ENCODE measurements around the gene WDR48. TPM values are rescaled to one million over a fixed set of nuclear protein-coding genes. Genes with fewer than 3 reads are reported as not detected.
"Not testable (repeated sequence)": the region's sequence is repeated elsewhere in the genome, so short reads cannot be mapped to it uniquely, and the experiment has no call there.

Gene WDR48
- 52.3 and 57.3 TPM in 2 replicates for total RNA-seq

DNA sequence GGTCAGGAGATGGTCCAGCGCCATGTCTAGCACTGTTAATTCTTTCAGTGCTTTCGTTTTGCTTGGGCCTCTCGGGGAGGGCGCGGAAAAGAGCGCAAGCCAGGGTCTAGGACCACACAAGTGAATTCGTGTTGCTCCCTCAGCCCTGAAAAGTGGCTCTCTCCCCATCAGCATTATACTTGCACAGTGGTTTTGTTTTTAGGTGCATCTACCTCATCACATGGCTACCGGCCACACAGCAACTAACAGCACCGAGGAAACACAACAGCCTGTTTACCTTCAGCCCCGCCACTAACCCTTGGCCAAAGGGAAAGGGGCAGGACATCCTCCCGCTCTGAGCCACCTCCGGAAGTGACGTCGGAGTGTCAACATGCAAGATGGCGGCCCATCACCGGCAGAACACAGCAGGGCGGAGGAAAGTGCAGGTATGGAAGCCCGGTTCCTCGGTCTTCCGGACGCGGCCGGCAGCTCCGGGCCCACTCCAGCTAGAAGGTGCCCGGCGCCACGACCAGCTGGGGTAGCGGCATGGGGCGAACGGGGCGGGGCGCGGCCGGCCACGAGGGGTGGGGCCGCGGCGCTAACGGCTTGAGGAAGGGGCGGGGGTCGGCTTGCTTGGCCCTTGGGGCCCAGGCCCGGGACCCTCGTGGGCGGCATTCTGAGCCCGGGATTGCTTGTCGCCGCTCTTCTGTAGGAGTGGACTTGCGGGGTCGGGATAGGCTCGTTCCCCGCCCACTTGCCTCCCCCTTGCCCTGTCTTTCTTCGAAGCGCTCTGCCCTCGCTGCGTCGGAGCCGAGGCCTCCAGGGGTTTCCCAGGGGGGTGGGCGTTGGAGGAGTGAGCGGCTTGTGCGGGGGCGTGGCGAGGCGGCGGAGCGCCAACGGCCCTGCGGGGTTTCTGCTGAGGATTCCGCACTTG, at the start of gene WDR48, which contains the start of gene SCN11A:
Gene WDR48, plus strand, starts transcription at position 368 of the 913 bp plus-strand sequence. Its CDS starts 10 bp downstream, at position 378.
Gene SCN11A, minus strand, starts transcription at position 296 of the 913 bp plus-strand sequence. CDS start 101,582 bp downstream, outside the sequence.
- peak; percentile 95 for DNase-seq

DNA sequence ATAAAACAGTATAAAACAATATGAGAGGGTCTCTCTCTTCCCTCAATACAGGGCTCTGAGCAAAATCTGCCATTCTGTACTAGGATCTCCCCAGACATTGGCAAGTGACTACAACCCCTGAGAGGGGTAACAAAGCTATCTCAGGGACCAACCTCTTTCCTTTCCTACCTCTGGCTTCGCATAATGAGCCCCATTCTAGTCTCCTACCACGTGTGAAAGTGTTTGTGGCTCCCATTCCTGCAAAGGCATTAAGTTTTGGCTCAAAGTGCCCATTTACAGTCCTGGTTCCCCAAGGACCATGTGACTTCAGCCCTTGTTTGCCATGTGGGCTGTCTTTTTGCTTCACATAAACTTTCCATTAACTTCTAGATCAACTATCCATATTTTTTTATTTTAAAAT, 46.5 kb upstream of the WDR48 start:
- DNase-seq, result no peak

DNA sequence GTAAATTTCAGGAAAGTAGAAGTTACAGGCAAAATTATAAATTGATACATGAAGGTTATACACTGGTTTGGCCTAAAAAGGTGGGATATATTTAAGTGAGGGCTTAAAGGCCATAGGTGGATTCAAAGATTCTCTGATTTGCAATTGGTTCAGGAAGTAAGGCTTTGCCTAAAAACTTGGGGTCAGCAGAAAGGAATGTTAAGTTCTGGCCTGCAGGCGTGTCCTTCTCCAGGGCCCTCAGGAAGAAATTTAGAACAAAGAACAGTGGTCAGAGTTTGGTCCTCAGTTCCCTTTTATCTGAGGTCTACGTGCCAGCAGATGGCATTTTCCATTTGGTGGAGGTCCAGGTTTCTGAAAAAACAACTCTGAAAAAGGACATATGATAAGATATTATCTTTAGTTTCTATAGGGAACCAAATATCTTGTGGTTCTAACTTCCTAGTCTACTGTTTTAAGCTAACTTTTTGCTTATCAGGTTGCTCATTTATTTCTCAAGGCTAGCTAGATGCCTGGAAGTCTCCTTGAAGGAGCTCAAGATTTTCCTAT, 40.6 kb upstream of the WDR48 start:
- no peak for DNase-seq

DNA sequence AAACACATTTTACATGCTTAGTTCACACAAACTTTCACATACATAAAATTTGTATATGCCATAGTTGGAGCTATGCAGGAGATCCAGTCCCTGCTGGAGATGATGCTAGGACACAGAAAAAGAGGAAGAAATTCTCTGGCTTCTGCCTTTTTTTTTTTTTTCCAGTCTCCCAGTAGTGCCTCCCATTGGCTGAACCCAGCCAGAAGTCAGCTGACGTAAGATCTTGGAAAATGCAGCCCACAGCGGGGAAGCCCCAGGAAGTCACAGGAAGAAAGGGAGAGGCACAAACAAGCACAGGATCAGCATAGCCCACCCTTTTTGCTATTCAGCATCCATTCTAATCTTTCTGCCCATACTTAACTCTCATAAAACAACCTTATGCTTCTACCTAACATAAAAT, 38.5 kb upstream of the WDR48 start:
- DNase-seq, result peak; percentile 19

DNA sequence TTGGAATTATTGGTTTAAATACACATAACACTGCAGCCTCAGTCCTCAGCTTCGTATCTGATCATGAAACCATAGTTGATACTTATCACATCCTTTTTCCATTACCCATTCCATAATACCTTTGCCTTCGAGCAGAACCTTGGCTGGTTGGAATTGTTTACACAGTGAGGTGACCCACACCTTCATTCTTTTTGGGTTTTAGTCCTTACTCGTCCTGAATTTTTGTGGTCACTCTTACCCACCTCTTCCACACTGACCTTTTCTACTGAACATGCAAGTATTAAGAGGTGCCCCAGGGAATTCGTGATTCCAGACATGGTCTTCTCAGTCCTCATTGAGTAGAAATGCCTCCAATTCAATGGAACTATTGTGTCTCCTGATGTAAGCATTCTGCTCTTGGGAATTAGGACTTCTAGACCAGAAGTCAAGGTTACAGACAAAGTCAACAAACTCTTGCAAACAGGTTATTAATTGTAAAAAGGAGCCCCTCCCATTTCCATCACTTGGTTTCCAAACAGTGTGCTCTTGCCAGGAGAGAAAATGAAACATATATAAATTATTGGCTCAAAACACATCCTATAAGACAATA, 37.8 kb upstream of the WDR48 start:
- DNase-seq, result no peak

DNA sequence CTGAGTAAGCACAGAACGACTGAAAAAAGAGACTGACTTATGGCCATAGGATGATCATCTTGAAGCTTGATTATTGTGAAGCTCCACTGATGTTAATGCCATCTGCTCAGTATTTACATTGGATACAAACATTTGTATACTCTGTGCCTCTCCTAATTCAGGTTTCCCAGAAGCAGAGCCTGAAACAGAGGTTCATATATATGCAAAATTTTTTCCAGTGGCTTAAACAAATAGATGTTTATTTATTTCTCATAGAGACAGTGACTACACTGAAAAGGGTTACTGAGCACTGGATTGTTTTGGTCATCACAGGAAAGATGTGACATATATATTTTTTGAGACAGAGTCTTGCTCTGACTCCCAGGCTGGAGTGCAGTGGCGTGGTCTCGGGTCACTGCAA, 36.4 kb upstream of the WDR48 start:
- DNase-seq, result no peak

DNA sequence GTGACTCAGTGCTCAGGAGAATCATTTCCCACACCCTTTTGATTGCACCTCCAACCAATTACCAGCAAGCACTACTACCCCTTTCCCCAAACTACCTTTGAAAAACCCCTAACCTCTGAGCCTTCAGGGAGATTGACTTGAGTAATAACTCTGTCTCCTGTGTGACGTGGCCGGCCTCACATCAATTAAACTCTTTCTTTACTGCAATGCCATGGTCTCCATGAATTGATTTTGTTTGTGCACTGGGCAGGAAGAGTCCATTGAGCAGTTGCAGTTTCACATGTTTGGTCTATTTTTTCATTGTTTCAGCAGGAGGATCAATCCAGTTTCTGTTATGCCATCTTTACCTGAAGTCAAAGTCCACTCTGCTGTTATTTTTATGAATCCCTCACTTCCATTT, 32.5 kb upstream of the WDR48 start:
- DNase-seq, result no peak

DNA sequence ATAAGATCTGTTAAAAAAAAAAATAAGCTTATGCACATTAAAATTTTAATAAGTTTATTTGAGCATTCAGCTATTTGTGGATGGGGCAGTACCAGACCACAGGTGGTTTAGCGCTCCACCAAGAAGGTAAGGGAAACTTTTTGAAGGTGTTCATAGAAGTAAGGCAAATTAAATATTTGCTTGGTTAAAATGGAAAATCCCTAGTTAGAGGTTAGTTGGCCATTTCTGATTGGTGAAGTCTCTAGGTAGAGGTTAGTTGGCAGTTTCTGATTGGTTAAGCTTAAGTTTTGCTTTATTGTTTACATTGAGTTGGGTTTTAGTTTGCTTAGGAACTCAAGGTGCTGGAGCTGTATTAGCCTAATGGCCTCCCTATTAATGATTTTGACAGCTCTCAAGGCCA, 30.8 kb upstream of the WDR48 start:
- DNase-seq, result no peak

DNA sequence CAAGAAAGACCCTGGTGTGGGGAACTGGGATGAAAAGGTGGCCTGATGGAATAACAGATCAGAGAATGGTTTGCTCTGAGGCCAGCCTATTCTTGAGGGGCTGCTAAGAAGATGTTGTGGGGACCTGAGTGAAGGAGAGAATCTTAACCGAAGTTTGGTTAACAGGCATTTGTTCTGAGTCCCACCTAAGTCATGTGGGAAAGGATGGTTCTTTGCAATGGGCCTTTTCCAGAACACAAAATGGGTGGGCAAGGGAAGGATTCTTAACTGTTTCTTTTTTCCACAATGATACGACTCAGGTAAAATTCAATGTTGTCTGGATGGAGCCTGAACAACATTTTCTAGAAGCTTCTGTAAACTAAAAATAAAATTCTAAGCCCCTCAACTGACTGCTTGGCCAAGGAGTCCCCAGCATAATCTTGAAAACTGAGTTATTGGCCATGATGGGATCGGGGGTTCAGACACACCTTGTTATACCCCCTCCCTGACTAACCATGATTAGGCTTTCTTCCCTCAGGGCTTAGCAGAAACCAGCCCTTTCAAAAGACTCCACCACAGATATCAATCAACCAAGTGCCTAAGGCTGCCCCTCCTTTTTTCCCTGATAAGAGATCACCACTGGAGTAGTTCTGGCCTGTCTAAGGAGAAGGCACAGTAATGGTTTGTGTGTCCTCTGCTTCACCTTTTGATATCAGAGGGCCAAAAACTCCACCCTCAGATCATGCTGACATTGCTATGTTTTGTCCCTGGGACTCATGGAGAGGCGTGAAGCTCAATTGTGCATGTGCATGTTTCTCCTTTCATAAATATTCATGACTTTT, 30.1 kb upstream of the WDR48 start:
- no peak for DNase-seq

DNA sequence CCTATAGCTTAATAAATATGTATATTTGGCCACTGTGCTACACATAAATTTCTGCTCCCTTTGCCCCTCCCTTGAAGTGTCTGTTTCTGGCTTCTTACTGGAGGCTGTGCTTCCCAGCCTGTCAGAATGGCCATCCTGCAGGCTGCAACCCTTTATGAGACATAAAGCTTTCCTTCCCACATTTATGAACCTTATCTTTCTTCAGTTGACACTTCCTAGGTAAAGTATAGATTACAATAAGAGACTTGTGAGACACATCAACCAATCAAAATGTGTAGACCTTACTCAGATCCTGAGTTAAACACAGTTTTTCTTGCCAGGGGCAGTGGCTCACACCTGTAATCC, 29.6 kb upstream of the WDR48 start:
- no peak for DNase-seq

DNA sequence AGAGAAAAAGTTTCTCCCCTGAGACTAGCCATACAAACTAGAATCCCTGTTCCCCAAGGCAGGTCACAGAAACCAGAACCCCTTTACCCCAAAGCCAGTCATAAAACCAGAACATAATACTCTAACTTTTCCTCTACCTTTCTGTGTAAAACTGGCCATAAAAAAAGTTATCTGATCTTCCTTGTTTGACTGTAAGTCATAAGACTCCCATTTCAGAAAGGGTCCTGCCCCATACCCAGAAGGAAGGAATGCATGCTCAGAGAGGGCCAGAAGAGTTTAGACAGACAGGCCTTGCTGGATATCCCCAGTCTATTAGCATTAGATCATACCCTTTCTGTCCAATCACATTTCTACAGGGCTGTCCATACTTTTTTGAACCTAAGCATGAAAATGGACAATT, 27.3 kb upstream of the WDR48 start:
- no peak for DNase-seq

DNA sequence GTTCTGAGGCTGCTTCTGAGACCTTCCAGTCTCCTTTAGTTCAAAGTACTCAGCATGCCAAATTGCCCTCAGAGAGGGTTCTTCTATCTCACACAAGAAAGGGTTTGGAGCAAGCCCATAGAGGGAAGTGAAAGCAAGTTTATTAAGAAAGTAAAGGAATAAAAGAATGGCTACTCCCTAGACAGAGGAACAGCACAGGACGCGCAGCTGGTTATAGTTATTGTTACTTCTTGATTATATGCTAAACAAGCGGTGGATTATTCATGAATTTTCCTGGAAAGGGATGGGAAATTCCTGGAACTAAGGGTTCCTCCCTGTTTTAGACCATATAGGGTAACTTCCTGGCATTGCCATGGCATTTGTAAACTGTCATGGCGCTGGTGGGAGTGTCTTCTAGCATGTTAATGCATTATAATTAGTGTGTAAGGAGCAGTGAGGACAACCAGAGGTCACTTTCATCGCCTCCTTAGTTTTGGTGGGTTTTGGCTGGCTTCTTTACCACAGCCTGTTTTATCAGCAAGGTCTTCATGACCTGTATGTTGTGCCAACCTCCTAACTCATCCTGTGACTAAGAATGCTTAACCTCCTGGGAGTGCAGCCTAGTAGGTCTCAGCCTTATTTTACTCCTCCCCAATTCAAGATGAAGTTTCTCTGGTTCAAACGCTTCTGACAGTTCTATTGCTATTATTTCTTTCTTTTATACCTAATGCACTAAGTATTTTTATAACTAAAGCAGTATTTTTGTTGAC, 26.4 kb upstream of the WDR48 start:
- no peak for DNase-seq

DNA sequence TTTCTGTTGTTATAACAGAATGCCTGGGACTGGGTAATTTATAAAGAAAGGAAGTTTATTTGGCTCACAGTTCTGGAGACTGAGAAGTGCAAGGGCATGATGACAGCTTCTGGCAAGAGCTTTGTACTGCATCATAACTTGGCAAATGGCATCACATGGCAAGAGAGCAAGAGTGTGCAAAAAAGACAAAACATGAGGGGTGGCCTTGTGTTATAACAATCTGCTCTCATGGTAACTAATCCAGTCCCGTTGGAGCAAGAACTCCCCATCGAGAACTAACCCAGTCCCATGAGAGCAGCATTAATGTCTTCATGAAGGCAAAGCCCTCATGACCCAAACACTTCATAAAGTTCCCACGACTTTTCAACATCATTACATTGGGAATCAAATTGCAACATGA, 23.3 kb upstream of the WDR48 start:
- no peak for DNase-seq

DNA sequence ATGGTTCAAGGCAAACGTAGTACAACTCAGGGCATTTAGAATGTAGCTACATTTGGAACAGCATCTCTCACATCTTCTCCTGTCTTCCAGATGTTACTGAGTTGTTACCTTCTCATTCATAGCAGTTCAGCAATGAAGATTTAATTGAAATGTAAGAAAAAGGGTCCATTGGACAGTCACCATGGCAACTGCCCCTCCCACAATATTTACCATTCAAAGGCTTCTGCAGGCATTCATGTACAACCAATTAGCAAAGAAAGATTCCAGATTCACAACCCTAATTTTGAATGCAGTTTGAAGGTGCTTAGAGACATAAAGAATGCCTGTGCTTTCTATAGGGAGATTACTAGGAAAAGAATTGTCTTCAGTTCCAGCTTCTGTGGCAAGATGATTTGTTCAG, 22.3 kb upstream of the WDR48 start:
- no peak for DNase-seq

DNA sequence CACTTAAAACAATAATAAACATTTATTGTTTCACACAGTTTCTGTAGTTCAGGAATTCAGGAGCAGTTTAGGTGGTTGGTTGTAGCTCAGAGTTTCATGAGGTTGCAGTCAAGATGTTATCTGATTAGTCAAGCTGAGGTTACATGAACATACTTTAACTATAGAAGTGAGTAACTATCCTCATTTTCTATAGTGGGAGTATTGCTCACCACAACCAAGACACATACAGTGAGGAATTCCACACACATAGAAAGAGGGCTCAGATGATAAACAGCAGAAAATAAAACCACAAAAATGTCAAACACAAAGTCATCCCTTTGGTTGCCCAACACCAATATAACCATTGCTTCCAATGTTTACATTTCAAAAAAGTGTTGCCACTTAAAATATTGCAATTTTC, 13.7 kb upstream of the WDR48 start:
- DNase-seq, result no peak

DNA sequence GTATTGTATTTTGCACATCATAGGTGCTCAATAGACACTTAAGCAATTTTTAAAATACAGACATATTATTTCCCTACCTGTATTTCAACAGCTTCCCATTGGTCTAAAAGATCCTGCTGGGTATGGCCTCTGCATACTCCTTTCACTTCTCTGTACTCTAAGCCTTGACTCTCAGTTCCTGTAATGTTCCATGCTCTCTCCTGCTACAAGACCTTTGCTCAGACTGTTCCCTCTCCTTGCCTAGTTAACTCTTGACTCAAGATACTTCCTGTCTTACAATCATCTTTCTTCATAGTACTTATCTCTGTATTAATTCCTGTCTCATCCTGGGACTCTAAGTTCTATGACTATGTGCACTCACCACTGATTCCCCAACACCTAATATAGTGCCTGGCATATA, 1.8 kb upstream of the WDR48 start:
- DNase-seq, result no peak

DNA sequence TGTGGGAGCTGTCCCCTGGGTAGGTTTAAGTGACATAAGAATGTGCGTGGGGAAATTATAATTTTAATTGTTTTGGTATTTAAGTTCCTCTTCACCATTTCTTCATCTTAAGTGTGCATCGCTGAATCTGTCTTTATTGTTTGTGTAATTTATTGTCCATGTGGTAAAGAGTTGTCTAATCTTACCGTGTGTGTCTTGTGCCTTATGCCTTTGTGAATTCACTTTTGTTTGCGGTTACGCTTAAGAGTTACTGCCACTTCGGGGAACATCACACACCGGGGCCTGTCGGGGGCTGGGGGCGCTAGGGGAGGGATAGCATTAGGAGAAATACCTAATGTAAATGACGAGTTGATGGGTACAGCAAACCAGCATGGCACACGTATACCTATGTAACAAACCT, 767 bp downstream of the WDR48 start:
- DNase-seq, result no peak

DNA sequence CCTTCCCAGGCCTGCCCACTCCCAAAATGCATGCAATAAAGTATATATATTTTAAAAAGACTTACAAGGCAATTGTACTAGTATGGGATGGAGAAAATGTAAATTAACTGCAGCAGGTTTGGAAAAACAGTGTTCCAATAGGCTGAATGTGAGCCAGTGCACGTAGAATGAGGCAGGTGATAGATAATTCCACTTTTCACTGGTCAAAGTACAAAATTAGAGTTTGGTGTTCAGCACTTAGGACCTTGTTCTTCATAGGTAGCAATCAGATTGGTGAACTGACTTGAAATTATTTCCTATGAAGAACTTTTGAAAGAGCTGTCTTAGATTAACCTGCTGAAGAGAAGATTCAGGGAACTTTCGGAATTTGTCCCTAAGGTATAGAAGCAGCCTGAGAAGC, 1.9 kb downstream of the WDR48 start:
- DNase-seq, result no peak

DNA sequence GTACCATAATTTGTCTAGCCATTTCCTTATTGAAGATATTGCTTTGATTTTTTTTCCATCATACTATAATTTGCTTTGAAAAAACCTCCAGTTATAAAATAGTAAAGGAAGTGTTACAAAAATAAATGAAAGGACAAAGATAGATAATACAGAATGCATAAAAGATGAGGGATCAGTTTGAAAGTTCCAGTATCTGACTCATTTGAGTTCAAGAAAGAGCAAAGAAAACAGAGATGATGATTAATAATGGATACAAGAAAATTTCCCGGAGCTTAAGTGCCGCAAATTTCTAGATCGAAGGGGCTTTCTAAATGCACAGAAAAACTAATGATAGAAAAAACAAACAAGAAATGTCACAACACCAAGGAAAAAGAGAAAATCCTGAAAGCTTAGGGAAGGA, 4.3 kb downstream of the WDR48 start:
- no peak for DNase-seq

DNA sequence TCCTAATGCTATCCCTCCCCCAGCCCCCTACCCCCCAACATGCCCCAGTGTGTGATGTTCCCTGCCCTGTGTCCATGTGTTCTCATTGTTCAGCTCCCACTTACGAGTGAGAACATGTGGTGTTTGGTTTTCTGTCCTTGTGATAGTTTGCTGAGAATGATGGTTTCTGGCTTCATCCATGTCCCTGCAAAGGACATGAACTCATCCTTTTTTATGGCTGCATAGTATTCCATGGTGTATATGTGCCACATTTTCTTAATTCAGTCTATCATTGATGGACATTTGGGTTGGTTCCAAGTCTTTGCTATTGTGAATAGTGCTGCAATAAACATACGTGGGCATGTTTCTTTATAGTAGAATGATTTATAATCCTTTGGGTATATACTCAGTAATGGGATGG, 9.4 kb downstream of the WDR48 start:
- not testable (repeated sequence) for DNase-seq

DNA sequence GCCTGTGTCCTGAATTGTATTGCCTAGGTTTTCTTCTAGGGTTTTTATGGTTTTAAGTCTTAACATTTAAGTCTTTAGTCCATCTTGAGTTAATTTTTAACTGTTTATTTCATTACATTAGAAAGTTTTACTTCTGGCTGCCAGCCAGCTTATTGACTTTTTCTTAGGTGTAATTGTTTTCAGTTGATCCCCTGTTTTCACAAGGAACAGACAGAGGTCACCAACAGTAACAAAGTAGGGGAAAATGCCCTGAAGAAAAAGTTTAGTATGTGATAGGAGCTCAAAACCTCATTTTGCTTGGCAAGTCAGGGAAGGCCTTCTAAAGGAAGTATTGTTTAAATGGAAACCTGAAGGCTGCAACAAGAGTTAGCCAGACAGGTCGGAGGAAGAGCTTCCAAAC, 10.4 kb downstream of the WDR48 start:
- no peak for DNase-seq

DNA sequence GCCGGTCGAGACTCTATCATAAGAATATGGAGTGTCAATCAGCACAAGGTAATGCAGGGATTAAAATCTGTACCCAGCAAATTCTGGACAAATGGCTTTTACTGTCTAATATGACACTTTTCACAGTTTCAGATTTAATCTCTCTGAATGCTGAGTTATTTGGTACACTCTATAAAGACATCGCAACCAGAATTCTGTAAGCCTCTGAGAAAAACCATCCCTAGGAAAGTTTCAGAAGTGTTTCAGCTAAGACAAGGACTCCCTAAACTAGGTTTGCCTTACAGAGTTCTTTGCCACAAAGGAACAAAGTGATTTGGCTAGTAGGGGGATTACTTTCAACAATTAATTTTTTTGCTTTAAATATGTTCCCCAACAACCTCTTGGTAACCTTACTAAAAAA, 11.3 kb downstream of the WDR48 start:
- DNase-seq, result no peak
